ENCODE measurements around the gene BHLHE41.

BHLHE41 gene

DNA sequence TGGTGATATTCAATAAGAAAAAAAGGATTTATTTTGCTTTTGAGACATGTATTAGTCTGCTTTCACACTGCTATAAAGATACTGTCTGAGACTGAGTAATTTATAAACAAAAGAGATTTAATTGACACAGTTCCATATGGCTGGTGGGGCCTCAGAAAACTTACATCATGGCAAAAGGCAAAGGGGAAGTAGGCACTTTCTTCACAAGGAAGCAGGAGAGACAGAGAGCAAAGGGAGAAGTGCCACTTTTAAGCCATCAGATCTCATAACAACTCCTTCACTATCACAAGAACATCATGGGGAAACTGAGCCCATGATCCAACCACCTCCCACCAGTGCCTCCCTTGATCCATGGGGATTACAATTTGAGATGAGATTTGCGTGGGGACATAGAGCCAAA, 43.9 kb downstream of the BHLHE41 start:
- DNase-seq (ENCODE audit: low read depth, low spot score) = no peak

DNA sequence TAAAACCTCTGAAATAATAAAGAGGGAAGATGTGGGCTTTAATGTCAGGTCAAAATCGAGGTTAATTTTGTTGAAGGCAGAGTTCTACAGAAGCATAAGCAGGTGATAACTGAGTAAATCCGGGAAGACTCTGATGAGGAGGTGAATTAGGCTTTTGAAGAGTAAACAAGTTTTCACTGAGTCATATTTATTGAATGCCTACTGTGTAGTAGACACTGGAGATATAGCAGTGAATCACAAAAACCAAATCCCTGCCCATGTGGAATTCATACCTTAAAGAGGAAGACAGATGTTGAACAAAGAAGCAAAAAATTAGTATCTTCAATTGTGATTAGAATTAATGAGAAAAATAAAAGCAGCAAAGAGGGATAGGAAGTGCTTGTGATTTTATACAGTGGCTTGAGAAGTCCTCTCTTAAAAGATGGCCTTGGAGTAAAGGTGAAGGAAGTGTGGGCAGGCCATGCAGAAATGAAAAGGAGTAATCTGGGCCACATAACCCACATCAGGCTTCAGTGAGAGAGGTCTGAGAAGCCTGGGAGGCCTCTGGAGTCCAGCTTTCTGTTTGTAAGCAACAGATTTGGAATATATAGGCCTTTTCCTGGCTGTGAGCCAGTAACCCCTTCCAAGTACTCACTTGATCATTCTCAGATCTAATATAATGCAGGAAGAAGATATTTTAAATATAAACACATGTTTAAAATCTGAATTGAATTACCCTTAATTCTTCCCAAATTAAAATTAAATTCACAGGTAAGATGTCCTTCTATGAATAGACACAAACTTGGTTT, 46.7 kb downstream of the BHLHE41 start:
- DNase-seq (ENCODE audit: low read depth, low spot score) = no peak
